Endothelial cell of umbilical vein (primary cell): ENCODE data around the gene KLF5. TPM values are rescaled to one million over a fixed set of nuclear protein-coding genes. Genes with fewer than 3 reads are reported as not detected.

ENCODE experiments used
- BruUV-seq: library from RNA; stranded (reverse); fragments of 400-500 nt; replicated peaks from 2 replicates; lab custom pipeline; 2021; lab: Mats Ljungman, UMichigan
- CTCF ChIA-PET: fragments of 300-600, 350-600 bp; sonication (Branson Sonifier 250); formaldehyde crosslinking; loops from one replicate; lab custom pipeline; 2021; ENCODE audit warnings: antibody characterized with exemption, inconsistent platforms; lab: Charles Lee
- POLR2A ChIA-PET: fragments of 300-600, 350-600 bp; sonication (Branson Sonifier 250); formaldehyde crosslinking; loops from one replicate; lab custom pipeline; 2021; ENCODE audit warnings: antibody characterized with exemption, inconsistent platforms; lab: Charles Lee
- DNase-seq: peaks from one replicate; pipeline ENCODE4 v3.0.0-alpha.2; 2011; ENCODE audit warnings: low read depth, low spot score
- FAIRE-seq: peaks from 2 replicates; lab custom pipeline; 2011; peaks lifted over from hg19 to GRCh38; lab: Jason Lieb, UNC
- H2AFZ ChIP-seq: 2 replicates; pipeline ENCODE4 v1.6.0; 2012; ENCODE audit warnings: low read depth, low read length, control low read depth, inconsistent platforms
- H3K27ac ChIP-seq: 2 replicates; pipeline ENCODE4 v1.5.1; 2011; ENCODE audit warnings: low read depth, mild to moderate bottlenecking, control low read depth, low read length, moderate library complexity; ENCODE audit not compliant: insufficient read depth
- H3K27me3 ChIP-seq, 2 experiments: 2 replicates each; pipeline versions ENCODE4 v1.6.0 to v1.6.1; 2011; ENCODE audit warnings: low read length in 2 of 2, mixed read lengths in 1 of 2; ENCODE audit not compliant: control insufficient read depth in 2 of 2, insufficient read depth in 2 of 2
- H3K36me3 ChIP-seq, 2 experiments: 2 replicates in 1 of 2; 3 replicates in 1 of 2; pipeline ENCODE4 v1.5.1; 2011; ENCODE audit warnings: low read length in 2 of 2, mild to moderate bottlenecking in 1 of 2, moderate library complexity in 1 of 2; ENCODE audit not compliant: control insufficient read depth in 2 of 2, insufficient read depth in 2 of 2; ENCODE audit errors: extremely low read depth in 1 of 2
- H3K4me1 ChIP-seq: 3 replicates; pipeline ENCODE4 v1.5.1; 2011; ENCODE audit warnings: mild to moderate bottlenecking, low read length; ENCODE audit not compliant: control insufficient read depth, insufficient read depth; ENCODE audit errors: extremely low read depth
- H3K4me2 ChIP-seq: 2 replicates; pipeline ENCODE4 v1.6.1; 2011; ENCODE audit warnings: low read length, control low read depth, mixed read lengths; ENCODE audit not compliant: insufficient read depth
- H3K4me3 ChIP-seq, 3 experiments: fragments of 200-600 bp in 1 of 3; sonication (generic), shearing (Covaris generic) in 1 of 3; replicated peaks in 1 of 3; 2 replicates each; pipeline ENCODE4 v1.5.1; 2011 to 2016; ENCODE audit warnings: control low read depth in 3 of 3, low read length in 3 of 3, mild to moderate bottlenecking in 2 of 3, inconsistent platforms in 1 of 3, low read depth in 1 of 3, moderate library complexity in 1 of 3; ENCODE audit not compliant: insufficient read depth in 1 of 3
- H3K79me2 ChIP-seq: 2 replicates; pipeline ENCODE4 v1.6.0; 2012; ENCODE audit warnings: low read length, inconsistent platforms; ENCODE audit not compliant: control insufficient read depth, insufficient read depth
- H3K9ac ChIP-seq: replicated peaks from 2 replicates; pipeline ENCODE3; 2011; ENCODE audit warnings: low read length, control low read depth; ENCODE audit not compliant: insufficient read depth; ENCODE audit errors: extremely low read depth
- H3K9me1 ChIP-seq: replicated peaks from 3 replicates; pipeline ENCODE4 v1.6.0; 2011; ENCODE audit warnings: mild to moderate bottlenecking, low read length; ENCODE audit not compliant: control insufficient read depth, insufficient read depth; ENCODE audit errors: extremely low read depth
- H3K9me3 ChIP-seq: replicated peaks from 2 replicates; pipeline ENCODE4 v1.5.1; 2012; ENCODE audit warnings: low read length, inconsistent platforms; ENCODE audit not compliant: control insufficient read depth, insufficient read depth
- H4K20me1 ChIP-seq: replicated peaks from 2 replicates; pipeline ENCODE3; 2011; ENCODE audit warnings: mild to moderate bottlenecking, low read length; ENCODE audit not compliant: control insufficient read depth, insufficient read depth; ENCODE audit errors: extremely low read depth
- EZH2 ChIP-seq: IDR thresholded peaks from 2 replicates; pipeline ENCODE4 v1.6.1; 2012; ENCODE audit warnings: borderline replicate concordance, low read depth, mild to moderate bottlenecking, moderate library complexity, low read length, inconsistent platforms; ENCODE audit not compliant: severe bottlenecking
- FOS ChIP-seq: IDR thresholded peaks from 2 replicates; pipeline ENCODE4 v1.6.1; 2011; ENCODE audit warnings: mild to moderate bottlenecking, low read length, moderate library complexity, borderline replicate concordance; ENCODE audit not compliant: insufficient read depth
- GATA2 ChIP-seq: IDR thresholded peaks from 2 replicates; pipeline ENCODE4 v1.7.0; 2011; ENCODE audit warnings: low read depth, mild to moderate bottlenecking, moderate library complexity, mixed read lengths, low read length; ENCODE audit not compliant: insufficient read length, insufficient read depth
- JUN ChIP-seq: IDR thresholded peaks from 2 replicates; pipeline ENCODE4 v1.6.1; 2011; ENCODE audit warnings: borderline replicate concordance, low read depth; ENCODE audit not compliant: insufficient read length, insufficient read depth
- MYC ChIP-seq: IDR thresholded peaks from one replicate; pipeline ENCODE4 v1.6.1; 2011; ENCODE audit warnings: mild to moderate bottlenecking, low read depth, low read length
- POLR2A ChIP-seq: IDR thresholded peaks from 2 replicates; pipeline ENCODE4 v1.6.1; 2012; ENCODE audit warnings: low read depth, mild to moderate bottlenecking, control low read depth, low read length
- POLR2AphosphoS5 ChIP-seq: IDR thresholded peaks from 2 replicates; pipeline ENCODE4 v1.6.1; 2012; ENCODE audit warnings: low read depth, mild to moderate bottlenecking, control low read depth, low read length, moderate library complexity; ENCODE audit not compliant: insufficient read depth
- dilution Hi-C: fragments of 300-500 bp; cut with MboI; formaldehyde crosslinking; loops from one replicate; pipeline ENCODE4 v1.15.0; 2019; ENCODE audit warnings: low sequenced_read_pairs; ENCODE audit not compliant: extremely low pct_ligation_motif_present
- intact Hi-C: fragments of 100-400 bp; cut with micrococcal nuclease; formaldehyde crosslinking; loops from one replicate; pipeline ENCODE4 v1.10.0; 2022
- polyA plus RNA-seq, 4 experiments: library from polyadenylated mRNA; depleted of rRNA in 3 of 4; stranded (reverse) in 3 of 4; unstranded in 1 of 4; fragments of >200 nt; gene quantifications; 2 replicates each; pipeline versions ENCODE4 v1.2.1 to v1.2.3, GENCODE V29; 2011 to 2012; ENCODE audit warnings: missing spikeins in 1 of 4
- total RNA-seq: library from RNA; stranded (reverse); gene quantifications from 2 replicates; pipeline ENCODE4 v1.2.3, GENCODE V29; 2021
- TF ChIP-seq, protein P1 (sequence below): IDR thresholded peaks from 2 replicates; pipeline ENCODE4 v1.6.1; 2011; ENCODE audit not compliant: insufficient read depth, insufficient read length
- TF ChIP-seq, protein P2 (sequence below), 2 donors: IDR thresholded peaks; 1 replicate in 1 of 2; 2 replicates in 1 of 2; pipeline ENCODE4 v1.5.1; 2011; ENCODE audit warnings: low read length in 2 of 2, mild to moderate bottlenecking in 2 of 2, moderate library complexity in 2 of 2, control low read depth in 1 of 2, inconsistent platforms in 1 of 2, low read depth in 1 of 2; ENCODE audit not compliant: insufficient read depth in 1 of 2; ENCODE audit errors: extremely low read depth in 1 of 2

Gene KLF5
- total and polyA plus RNA-seq, 2 donors (not counting 3 experiments of a cell fraction or from before 2014, with no cell fraction given), result 1.7 to 4.0 TPM

GRCh38 chr13:73015805-73016204, 43.0 kb upstream of the KLF5 start:
- Histone ChIP-seq H3K4me1 (no peaks in the 10 kb centered on the region), H3K9me3 (no peaks in the 10 kb centered on the region), H4K20me1 (no peaks in the 10 kb centered on the region), H3K27me3 (no peaks in the 10 kb centered on the region), H2AFZ (no peak overlapping the region), H3K36me3 (peaks cover 0 to 2% of the 10 kb centered on the region in 2 experiments), H3K9me1 (no peaks in the 10 kb centered on the region), H3K4me3 (no peak overlapping the region), H3K4me2 (no peak overlapping the region), H3K79me2 (no peaks in the 10 kb centered on the region), H3K9ac (no peak overlapping the region), H3K27ac (no peak overlapping the region)
- TF ChIP-seq GATA2 (no peak), EZH2 (no peak), FOS (no peak), MYC (no peak), POLR2A (no peak), JUN (no peak), POLR2AphosphoS5 (no peak)
- TF ChIP-seq, protein P1, sequence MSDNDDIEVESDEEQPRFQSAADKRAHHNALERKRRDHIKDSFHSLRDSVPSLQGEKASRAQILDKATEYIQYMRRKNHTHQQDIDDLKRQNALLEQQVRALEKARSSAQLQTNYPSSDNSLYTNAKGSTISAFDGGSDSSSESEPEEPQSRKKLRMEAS, result no peak
- TF ChIP-seq, protein P2, sequence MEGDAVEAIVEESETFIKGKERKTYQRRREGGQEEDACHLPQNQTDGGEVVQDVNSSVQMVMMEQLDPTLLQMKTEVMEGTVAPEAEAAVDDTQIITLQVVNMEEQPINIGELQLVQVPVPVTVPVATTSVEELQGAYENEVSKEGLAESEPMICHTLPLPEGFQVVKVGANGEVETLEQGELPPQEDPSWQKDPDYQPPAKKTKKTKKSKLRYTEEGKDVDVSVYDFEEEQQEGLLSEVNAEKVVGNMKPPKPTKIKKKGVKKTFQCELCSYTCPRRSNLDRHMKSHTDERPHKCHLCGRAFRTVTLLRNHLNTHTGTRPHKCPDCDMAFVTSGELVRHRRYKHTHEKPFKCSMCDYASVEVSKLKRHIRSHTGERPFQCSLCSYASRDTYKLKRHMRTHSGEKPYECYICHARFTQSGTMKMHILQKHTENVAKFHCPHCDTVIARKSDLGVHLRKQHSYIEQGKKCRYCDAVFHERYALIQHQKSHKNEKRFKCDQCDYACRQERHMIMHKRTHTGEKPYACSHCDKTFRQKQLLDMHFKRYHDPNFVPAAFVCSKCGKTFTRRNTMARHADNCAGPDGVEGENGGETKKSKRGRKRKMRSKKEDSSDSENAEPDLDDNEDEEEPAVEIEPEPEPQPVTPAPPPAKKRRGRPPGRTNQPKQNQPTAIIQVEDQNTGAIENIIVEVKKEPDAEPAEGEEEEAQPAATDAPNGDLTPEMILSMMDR (IDR thresholded peaks at IDR 0.05; ENCODE audit: extremely low read depth in 1 of 2, insufficient read depth in 1 of 2, low read depth in 1 of 2, low read length in 2 of 2), result no peak
- POLR2A ChIA-PET, result no interaction called here
- FAIRE-seq, result no peak
- dilution Hi-C loops, result no loop called here
- intact Hi-C loops, result no loop called here
- no TSS peak for BruUV-seq
- no peak for DNase-seq
- CTCF ChIA-PET, result no interaction called here
